Measurements from ENCODE around the gene NPAS3. TPM values are rescaled to one million over a fixed set of nuclear protein-coding genes. Genes with fewer than 3 reads are reported as not detected.

Gene NPAS3
- total and polyA plus RNA-seq, 4 donors, result 0.07 to 0.09 (median 0.08) TPM; not detected in 1

- Histone ChIP-seq H3K27me3 (ENCODE audit: control insufficient read depth in 4 of 4, insufficient read depth in 4 of 4, low read length in 3 of 4) (no peaks in the 10 kb centered on the region), H3K9ac (ENCODE audit: low read depth in 1 of 2, low read length in 2 of 2) (no peak overlapping the region), H3K4me1 (ENCODE audit: control insufficient read depth in 4 of 4, insufficient read depth in 4 of 4, low read length in 3 of 4) (no peaks in the 10 kb centered on the region), H3K4me3 (ENCODE audit: low read depth in 1 of 3, low read length in 3 of 3) (no peak overlapping the region), H3K9me3 (ENCODE audit: control insufficient read depth in 4 of 4, low read length in 3 of 4) (peaks cover 0 to 7% (median 0%) of the 10 kb centered on the region in 4 donors), H3K27ac (ENCODE audit: low read depth in 1 of 2, low read length in 2 of 2) (no peak overlapping the region), H3K36me3 (ENCODE audit: control insufficient read depth in 4 of 4, insufficient read depth in 3 of 4, low read depth in 1 of 4, low read length in 3 of 4) (no peaks in the 10 kb centered on the region)
- WGBS, result 66% methylated on average over 1 of the region's 1 CpG
- no peak for DNase-seq (ENCODE audit: low spot score)
- TF ChIP-seq RXRA (IDR thresholded peaks at IDR 0.05) (no peak), FOXA2 (IDR thresholded peaks at IDR 0.05) (no peak), YY1 (IDR thresholded peaks at IDR 0.05) (no peak), JUND (IDR thresholded peaks at IDR 0.05) (no peak), HNF4G (IDR thresholded peaks at IDR 0.05) (no peak), EGR1 (IDR thresholded peaks at IDR 0.05; ENCODE audit: low read depth in 2 of 2) (no peak), GABPA (IDR thresholded peaks at IDR 0.05 in 1 of 2, conservative IDR thresholded peaks at IDR 0.05 in 1 of 2) (no peak), FOXA1 (IDR thresholded peaks at IDR 0.05) (no peak), HNF4A (conservative IDR thresholded peaks at IDR 0.05) (no peak), SP1 (IDR thresholded peaks at IDR 0.05) (no peak), ATF3 (IDR thresholded peaks at IDR 0.05) (no peak), NR2F2 (IDR thresholded peaks at IDR 0.05) (no peak)
- TF ChIP-seq, protein P1, sequence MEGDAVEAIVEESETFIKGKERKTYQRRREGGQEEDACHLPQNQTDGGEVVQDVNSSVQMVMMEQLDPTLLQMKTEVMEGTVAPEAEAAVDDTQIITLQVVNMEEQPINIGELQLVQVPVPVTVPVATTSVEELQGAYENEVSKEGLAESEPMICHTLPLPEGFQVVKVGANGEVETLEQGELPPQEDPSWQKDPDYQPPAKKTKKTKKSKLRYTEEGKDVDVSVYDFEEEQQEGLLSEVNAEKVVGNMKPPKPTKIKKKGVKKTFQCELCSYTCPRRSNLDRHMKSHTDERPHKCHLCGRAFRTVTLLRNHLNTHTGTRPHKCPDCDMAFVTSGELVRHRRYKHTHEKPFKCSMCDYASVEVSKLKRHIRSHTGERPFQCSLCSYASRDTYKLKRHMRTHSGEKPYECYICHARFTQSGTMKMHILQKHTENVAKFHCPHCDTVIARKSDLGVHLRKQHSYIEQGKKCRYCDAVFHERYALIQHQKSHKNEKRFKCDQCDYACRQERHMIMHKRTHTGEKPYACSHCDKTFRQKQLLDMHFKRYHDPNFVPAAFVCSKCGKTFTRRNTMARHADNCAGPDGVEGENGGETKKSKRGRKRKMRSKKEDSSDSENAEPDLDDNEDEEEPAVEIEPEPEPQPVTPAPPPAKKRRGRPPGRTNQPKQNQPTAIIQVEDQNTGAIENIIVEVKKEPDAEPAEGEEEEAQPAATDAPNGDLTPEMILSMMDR (IDR thresholded peaks at IDR 0.05; ENCODE audit: low read depth, low read length, missing input control), result no peak
- TF ChIP-seq, protein P2, sequence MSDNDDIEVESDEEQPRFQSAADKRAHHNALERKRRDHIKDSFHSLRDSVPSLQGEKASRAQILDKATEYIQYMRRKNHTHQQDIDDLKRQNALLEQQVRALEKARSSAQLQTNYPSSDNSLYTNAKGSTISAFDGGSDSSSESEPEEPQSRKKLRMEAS (IDR thresholded peaks at IDR 0.05), result no peak
- TF ChIP-seq, protein P3, sequence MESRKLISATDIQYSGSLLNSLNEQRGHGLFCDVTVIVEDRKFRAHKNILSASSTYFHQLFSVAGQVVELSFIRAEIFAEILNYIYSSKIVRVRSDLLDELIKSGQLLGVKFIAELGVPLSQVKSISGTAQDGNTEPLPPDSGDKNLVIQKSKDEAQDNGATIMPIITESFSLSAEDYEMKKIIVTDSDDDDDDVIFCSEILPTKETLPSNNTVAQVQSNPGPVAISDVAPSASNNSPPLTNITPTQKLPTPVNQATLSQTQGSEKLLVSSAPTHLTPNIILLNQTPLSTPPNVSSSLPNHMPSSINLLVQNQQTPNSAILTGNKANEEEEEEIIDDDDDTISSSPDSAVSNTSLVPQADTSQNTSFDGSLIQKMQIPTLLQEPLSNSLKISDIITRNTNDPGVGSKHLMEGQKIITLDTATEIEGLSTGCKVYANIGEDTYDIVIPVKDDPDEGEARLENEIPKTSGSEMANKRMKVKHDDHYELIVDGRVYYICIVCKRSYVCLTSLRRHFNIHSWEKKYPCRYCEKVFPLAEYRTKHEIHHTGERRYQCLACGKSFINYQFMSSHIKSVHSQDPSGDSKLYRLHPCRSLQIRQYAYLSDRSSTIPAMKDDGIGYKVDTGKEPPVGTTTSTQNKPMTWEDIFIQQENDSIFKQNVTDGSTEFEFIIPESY (IDR thresholded peaks at IDR 0.05), result no peak
- TF ChIP-seq, protein P4, sequence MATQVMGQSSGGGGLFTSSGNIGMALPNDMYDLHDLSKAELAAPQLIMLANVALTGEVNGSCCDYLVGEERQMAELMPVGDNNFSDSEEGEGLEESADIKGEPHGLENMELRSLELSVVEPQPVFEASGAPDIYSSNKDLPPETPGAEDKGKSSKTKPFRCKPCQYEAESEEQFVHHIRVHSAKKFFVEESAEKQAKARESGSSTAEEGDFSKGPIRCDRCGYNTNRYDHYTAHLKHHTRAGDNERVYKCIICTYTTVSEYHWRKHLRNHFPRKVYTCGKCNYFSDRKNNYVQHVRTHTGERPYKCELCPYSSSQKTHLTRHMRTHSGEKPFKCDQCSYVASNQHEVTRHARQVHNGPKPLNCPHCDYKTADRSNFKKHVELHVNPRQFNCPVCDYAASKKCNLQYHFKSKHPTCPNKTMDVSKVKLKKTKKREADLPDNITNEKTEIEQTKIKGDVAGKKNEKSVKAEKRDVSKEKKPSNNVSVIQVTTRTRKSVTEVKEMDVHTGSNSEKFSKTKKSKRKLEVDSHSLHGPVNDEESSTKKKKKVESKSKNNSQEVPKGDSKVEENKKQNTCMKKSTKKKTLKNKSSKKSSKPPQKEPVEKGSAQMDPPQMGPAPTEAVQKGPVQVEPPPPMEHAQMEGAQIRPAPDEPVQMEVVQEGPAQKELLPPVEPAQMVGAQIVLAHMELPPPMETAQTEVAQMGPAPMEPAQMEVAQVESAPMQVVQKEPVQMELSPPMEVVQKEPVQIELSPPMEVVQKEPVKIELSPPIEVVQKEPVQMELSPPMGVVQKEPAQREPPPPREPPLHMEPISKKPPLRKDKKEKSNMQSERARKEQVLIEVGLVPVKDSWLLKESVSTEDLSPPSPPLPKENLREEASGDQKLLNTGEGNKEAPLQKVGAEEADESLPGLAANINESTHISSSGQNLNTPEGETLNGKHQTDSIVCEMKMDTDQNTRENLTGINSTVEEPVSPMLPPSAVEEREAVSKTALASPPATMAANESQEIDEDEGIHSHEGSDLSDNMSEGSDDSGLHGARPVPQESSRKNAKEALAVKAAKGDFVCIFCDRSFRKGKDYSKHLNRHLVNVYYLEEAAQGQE (IDR thresholded peaks at IDR 0.05), result no peak
Measured at GRCh38 chr14:33042591-33042990, 103.9 kb downstream of the NPAS3 start.

DNA sequence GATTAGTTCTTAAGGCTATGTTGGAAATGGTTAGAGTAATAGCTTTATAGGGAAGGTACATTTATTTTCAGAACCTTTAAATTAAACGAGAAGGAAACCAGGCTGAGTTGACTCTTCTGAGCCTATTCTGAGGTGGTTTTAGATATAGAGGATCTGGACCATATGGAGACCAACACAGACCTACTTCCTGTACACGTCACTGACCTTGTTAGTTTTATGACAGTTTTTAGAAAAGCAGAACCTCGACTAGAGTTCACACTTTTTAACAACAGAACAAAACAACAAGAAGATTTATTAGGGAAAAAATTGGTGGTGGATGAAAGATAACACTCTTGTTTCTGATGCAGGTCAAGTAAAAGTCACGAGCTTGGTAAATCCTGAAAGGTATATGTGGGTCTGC is 107.1 kb downstream of the NPAS3 start:
- WGBS, result 53% methylated on average over 4 of the region's 4 CpGs
- no peak for TF ChIP-seq HNF4A (conservative IDR thresholded peaks at IDR 0.05)
- TF ChIP-seq, protein P2 (IDR thresholded peaks at IDR 0.05), result no peak

More for the DNA sequence above, 107.1 kb downstream of the NPAS3 start:
- Histone ChIP-seq H3K27me3 (ENCODE audit: control insufficient read depth in 4 of 4, insufficient read depth in 4 of 4, low read length in 3 of 4) (no peaks in the 10 kb centered on the region), H3K9ac (ENCODE audit: low read depth in 1 of 2, low read length in 2 of 2) (no peak overlapping the region), H3K4me3 (ENCODE audit: low read depth in 1 of 3, low read length in 3 of 3) (no peak overlapping the region), H3K9me3 (ENCODE audit: control insufficient read depth in 4 of 4, low read length in 3 of 4) (peaks cover 0 to 7% (median 0%) of the 10 kb centered on the region in 4 donors), H3K4me1 (ENCODE audit: control insufficient read depth in 4 of 4, insufficient read depth in 4 of 4, low read length in 3 of 4) (no peaks in the 10 kb centered on the region), H3K36me3 (ENCODE audit: control insufficient read depth in 4 of 4, insufficient read depth in 3 of 4, low read depth in 1 of 4, low read length in 3 of 4) (no peaks in the 10 kb centered on the region), H3K27ac (ENCODE audit: low read depth in 1 of 2, low read length in 2 of 2) (no peak overlapping the region)
- DNase-seq (ENCODE audit: low spot score), result no peak

Measured in liver (tissue), 9 donors.